Measurements from ENCODE around the gene VAV3. TPM values are rescaled to one million over a fixed set of nuclear protein-coding genes. Genes with fewer than 3 reads are reported as not detected.

Gene VAV3
- total and polyA plus RNA-seq, 2 of the 13 experiments (the other 11 are each of a cell fraction or from before 2014, with no cell fraction given), result 15.9 to 29.8 TPM

GRCh38 chr1:107939256-107939655, 25.7 kb downstream of the VAV3 start:
- ATAC-seq, result no peak
- no peak overlapping the region for H3K9ac ChIP-seq (ENCODE audit: insufficient read depth, low read depth, low read length)
- intact Hi-C loops (cut with micrococcal nuclease; ENCODE audit: unreplicated experiment) (no loop called here), in situ Hi-C loops (cut with HindIII; ENCODE audit: extremely low pct_ligation_motif_present, low pct_unique_long_range_greater_than_20kb) (no loop called here)
- H3K4me3 ChIP-seq (replicated peaks in 1 of 3; ENCODE audit: insufficient read depth in 1 of 3, low read depth in 2 of 3, low read length in 3 of 3), result no peak overlapping the region
- no peak for FAIRE-seq
- no peak overlapping the region for H3K27ac ChIP-seq (ENCODE audit: extremely low read length, insufficient read depth, low read length)
- POLR2A ChIA-PET, result no interaction called here
- 93% methylated on average over 3 of the region's 3 CpGs for WGBS (ENCODE audit: low lambda C conversion rate)
- BruUV-seq (replicated peaks), result no TSS peak
- no peaks in the 10 kb centered on the region for H3K79me2 ChIP-seq (ENCODE audit: insufficient read depth, low read length)
- no peak overlapping the region for H2AFZ ChIP-seq (ENCODE audit: low read length)
- no peaks in the 10 kb centered on the region; a peak in 1 of 5 replicates for H3K27me3 ChIP-seq (ENCODE audit: control insufficient read depth in 1 of 2, insufficient read depth in 2 of 2, low read length in 2 of 2)
- CTCF ChIA-PET (ENCODE audit: low intra/inter-chr PET ratio, low total read pairs), result no interaction called here
- no peak for TF ChIP-seq NR0B2 (CRISPR knock-in tag; IDR thresholded peaks at IDR 0.05)
- peak in 1 of 2 experiments; percentile 30; a peak in 1 of 4 replicates for TF ChIP-seq REST (IDR thresholded peaks at IDR 0.05; ENCODE audit: borderline replicate concordance in 1 of 2, low read depth in 1 of 2, low read length in 2 of 2)
- TF ChIP-seq PITX1 (CRISPR knock-in tag; IDR thresholded peaks at IDR 0.05), result no peak
- no peak for TF ChIP-seq NR2C2 (CRISPR knock-in tag; IDR thresholded peaks at IDR 0.05; ENCODE audit: borderline replicate concordance)
- TF ChIP-seq TSC22D2 (CRISPR knock-in tag; IDR thresholded peaks at IDR 0.05; ENCODE audit: borderline replicate concordance), result no peak
- no peak for TF ChIP-seq GATA4 (IDR thresholded peaks at IDR 0.05; ENCODE audit: borderline replicate concordance, low read depth)
- no peak for TF ChIP-seq ZNF674 (CRISPR knock-in tag; IDR thresholded peaks at IDR 0.05; ENCODE audit: low read depth)
- no peak for TF ChIP-seq ZEB1 (IDR thresholded peaks at IDR 0.05; ENCODE audit: insufficient replicate concordance, low read depth)
- TF ChIP-seq CSRNP2 (CRISPR knock-in tag; conservative IDR thresholded peaks at IDR 0.05; ENCODE audit: low read depth), result no peak
- no peaks in the 10 kb centered on the region for H3K36me3 ChIP-seq (replicated peaks in 1 of 2; ENCODE audit: control insufficient read depth in 1 of 2, insufficient read depth in 2 of 2, low read length in 2 of 2)
- H4K20me1 ChIP-seq (ENCODE audit: insufficient read depth, low read length), result no peaks in the 10 kb centered on the region
- DNase-seq (ENCODE audit: low spot score), result no peak
- H3K9me3 ChIP-seq (ENCODE audit: low read length), result no peaks in the 10 kb centered on the region
- no peaks in the 10 kb centered on the region for H3K4me1 ChIP-seq (ENCODE audit: insufficient read depth, low read length)
- no peak overlapping the region for H3K4me2 ChIP-seq (ENCODE audit: low read depth, low read length)
